ENCODE data around the gene TMEM8B.

The TMEM8B gene

GRCh38 chr9:35842020-35842745 lies 13.2 kb downstream of the TMEM8B start:
- no peak overlapping the region for H2AFZ ChIP-seq (ENCODE audit: low read depth)
- H4K20me1 ChIP-seq (ENCODE audit: insufficient read depth) = no peaks in the 10 kb centered on the region
- H3K4me3 ChIP-seq (IDR thresholded peaks at IDR 0.05; ENCODE audit: insufficient read depth, low read depth, low read length) = no peak overlapping the region
- TF ChIP-seq CTCF (conservative IDR thresholded peaks at IDR 0.05; ENCODE audit: low read depth, low read length) = no peak
- no peaks in the 10 kb centered on the region for H3K79me2 ChIP-seq (ENCODE audit: insufficient read depth, low read depth)
- H3K4me2 ChIP-seq = peak overlapping the region; percentile 35; the same call in 1 of the 2 replicates
- H3K27ac ChIP-seq = no peak overlapping the region
- H3K27me3 ChIP-seq (ENCODE audit: insufficient read depth, low read depth) = no peaks in the 10 kb centered on the region
- no peaks in the 10 kb centered on the region for H3K36me3 ChIP-seq (ENCODE audit: insufficient read depth)
- no peak overlapping the region for H3K9ac ChIP-seq
- peaks cover 53% of the 10 kb centered on the region for H3K4me1 ChIP-seq (ENCODE audit: low read depth, poor library complexity, severe bottlenecking)

GRCh38 chr9:35842795-35843194 lies 13.8 kb downstream of the TMEM8B start:
- peaks cover 59% of the 10 kb centered on the region for H3K4me1 ChIP-seq (ENCODE audit: low read depth, poor library complexity, severe bottlenecking)
- H3K9ac ChIP-seq = no peak overlapping the region

DNA sequence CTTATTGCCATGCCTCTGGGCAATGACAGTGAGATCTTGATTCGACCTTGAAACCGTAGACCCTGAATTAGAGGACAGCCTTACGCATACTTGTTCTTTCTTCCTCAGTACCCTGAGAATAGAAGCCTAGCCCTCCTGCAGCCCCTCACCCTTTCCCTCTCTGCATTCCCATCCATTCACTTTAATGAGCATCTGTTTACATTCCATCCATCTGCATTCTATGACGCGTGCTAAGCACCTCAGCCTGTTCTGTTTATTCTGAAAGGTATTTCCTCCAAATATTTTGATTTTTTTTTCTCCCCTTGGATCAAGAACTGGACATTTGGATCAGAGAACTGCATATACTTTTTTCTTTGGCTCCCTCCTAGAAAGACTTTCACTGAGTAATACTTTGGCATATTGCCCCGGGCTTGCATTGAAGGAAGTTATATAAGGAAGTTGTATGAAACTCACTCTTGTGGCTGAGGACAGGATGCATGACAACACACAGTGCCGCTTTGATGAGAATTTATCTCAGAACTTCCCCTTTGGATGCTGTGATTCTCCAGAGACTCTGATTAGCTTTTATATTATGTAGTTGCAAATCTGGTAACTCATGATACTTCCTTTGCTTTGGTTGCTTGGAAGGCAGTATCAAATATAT lies 15.7 kb downstream of the TMEM8B start:
- Histone ChIP-seq H3K4me1 (ENCODE audit: low read depth, poor library complexity, severe bottlenecking) (peaks cover 79% of the 10 kb centered on the region), H3K79me2 (ENCODE audit: insufficient read depth, low read depth) (no peaks in the 10 kb centered on the region), H3K4me2 (no peak overlapping the region), H3K27me3 (ENCODE audit: insufficient read depth, low read depth) (no peaks in the 10 kb centered on the region), H3K9ac (no peak overlapping the region), H3K27ac (no peak overlapping the region), H2AFZ (ENCODE audit: low read depth) (no peak overlapping the region), H4K20me1 (ENCODE audit: insufficient read depth) (no peaks in the 10 kb centered on the region), H3K4me3 (IDR thresholded peaks at IDR 0.05; ENCODE audit: insufficient read depth, low read depth, low read length) (no peak overlapping the region), H3K36me3 (ENCODE audit: insufficient read depth) (no peaks in the 10 kb centered on the region)
- no peak for TF ChIP-seq CTCF (conservative IDR thresholded peaks at IDR 0.05; ENCODE audit: low read depth, low read length)

More at GRCh38 chr9:35842795-35843194, 13.8 kb downstream of the TMEM8B start:
- Histone ChIP-seq H3K27me3 (ENCODE audit: insufficient read depth, low read depth) (no peaks in the 10 kb centered on the region), H3K4me3 (IDR thresholded peaks at IDR 0.05; ENCODE audit: insufficient read depth, low read depth, low read length) (no peak overlapping the region), H3K4me2 (peak overlapping the region; percentile 35; the same call in 1 of the 2 replicates), H4K20me1 (ENCODE audit: insufficient read depth) (no peaks in the 10 kb centered on the region), H3K27ac (no peak overlapping the region), H3K79me2 (ENCODE audit: insufficient read depth, low read depth) (no peaks in the 10 kb centered on the region), H3K36me3 (ENCODE audit: insufficient read depth) (no peaks in the 10 kb centered on the region), H2AFZ (ENCODE audit: low read depth) (no peak overlapping the region)
- no peak for TF ChIP-seq CTCF (conservative IDR thresholded peaks at IDR 0.05; ENCODE audit: low read depth, low read length)

DNA sequence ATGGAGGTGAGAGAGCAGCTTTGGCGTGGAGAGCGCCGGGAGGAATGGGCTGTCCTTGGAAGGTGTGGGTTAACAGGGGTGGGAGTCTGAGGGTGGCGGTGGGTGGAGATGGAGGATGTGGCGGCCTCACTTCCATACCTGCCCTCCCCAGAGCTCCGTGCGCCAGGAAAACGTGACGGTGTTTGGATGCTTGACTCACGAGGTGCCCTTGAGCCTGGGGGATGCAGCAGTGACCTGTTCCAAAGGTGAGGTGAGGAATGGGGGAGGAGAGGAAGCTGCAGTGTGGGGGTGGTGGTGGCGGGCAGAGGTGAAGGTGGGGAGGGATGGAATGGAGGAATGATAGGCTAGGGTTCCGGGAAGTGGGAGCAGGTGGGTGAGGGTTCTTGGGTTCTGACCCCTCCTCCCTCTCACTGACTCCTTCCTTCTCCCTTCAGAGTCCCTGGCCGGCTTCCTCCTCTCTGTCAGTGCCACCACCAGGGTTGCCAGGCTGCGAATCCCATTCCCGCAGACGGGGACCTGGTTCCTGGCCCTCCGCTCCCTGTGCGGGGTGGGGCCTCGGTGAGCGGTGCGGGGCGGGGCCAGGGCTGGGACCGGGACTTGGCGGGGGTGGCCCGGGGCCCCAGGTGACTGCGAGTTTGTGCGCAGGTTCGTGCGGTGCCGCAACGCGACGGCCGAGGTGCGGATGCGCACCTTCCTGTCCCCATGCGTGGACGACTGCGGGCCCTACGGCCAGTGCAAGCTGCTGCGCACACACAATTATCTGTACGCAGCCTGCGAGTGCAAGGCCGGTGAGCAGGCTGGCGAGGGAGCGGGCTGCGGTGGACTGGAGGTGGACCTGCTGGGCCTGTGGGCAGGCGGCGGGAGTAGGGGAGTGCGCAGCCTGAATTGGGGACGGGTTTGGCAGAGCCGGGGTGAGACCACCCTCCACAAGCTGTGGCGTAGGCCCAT lies 17.1 kb downstream of the TMEM8B start:
- Histone ChIP-seq H3K4me3 (IDR thresholded peaks at IDR 0.05; ENCODE audit: insufficient read depth, low read depth, low read length) (no peak overlapping the region), H3K27ac (no peak overlapping the region; the same call in 1 of the 2 replicates), H3K9ac (no peak overlapping the region), H3K79me2 (ENCODE audit: insufficient read depth, low read depth) (no peaks in the 10 kb centered on the region), H3K36me3 (ENCODE audit: insufficient read depth) (no peaks in the 10 kb centered on the region), H4K20me1 (ENCODE audit: insufficient read depth) (no peaks in the 10 kb centered on the region), H2AFZ (ENCODE audit: low read depth) (no peak overlapping the region), H3K4me1 (ENCODE audit: low read depth, poor library complexity, severe bottlenecking) (peaks cover 91% of the 10 kb centered on the region), H3K4me2 (no peak overlapping the region), H3K27me3 (ENCODE audit: insufficient read depth, low read depth) (no peaks in the 10 kb centered on the region)
- no peak for TF ChIP-seq CTCF (conservative IDR thresholded peaks at IDR 0.05; ENCODE audit: low read depth, low read length)

Data from KMS-11 (cell line).